ENCODE data around the gene PSENEN. TPM values are rescaled to one million over a fixed set of nuclear protein-coding genes. Genes with fewer than 3 reads are reported as not detected.
A peak's percentile ranks its signal among the peaks of the same experiment; 100 is the strongest.

The PSENEN gene
- total RNA-seq, 2 donors from 2014 or later, result 39.9 to 65.2 TPM

GRCh38 chr19:35742121-35742724 is 3.2 kb upstream of the PSENEN start, which contains the start of gene IGFLR1:
TSS of gene IGFLR1 (minus strand) at chr19:35742452. CDS start at chr19:35741180, 1,272 bp downstream.
- no peak for DNase-seq (ENCODE audit: low spot score)
- H3K27ac ChIP-seq, result peak within 1 kb of the TSS in 1 of 2 donors; percentile 68
- whole genome bisulfite sequencing, result 79% methylated on average over 9 of the region's 9 CpGs
- H3K9me3 ChIP-seq, result no peaks in the 10 kb centered on the region
- no peak for TF ChIP-seq POLR2A (IDR thresholded peaks at IDR 0.05)
- TF ChIP-seq POLR2AphosphoS5 (IDR thresholded peaks at IDR 0.05), result no peak
- TF ChIP-seq CTCF (IDR thresholded peaks at IDR 0.05), result no peak
- peaks cover 8 to 16% of the 10 kb centered on the region in 2 donors for H3K36me3 ChIP-seq
- peak within 1 kb of the TSS; percentile 39 to 54 for H3K4me3 ChIP-seq
- intact Hi-C loops (cut with DNase I), result loop anchor here (5.0 to 10.0 kb wide), 2 partner anchors 190 to 473 kb away; partner anchors contain the start of genes ZNF146 and ZNF565
- no peaks in the 10 kb centered on the region for H3K27me3 ChIP-seq (replicated peaks; ENCODE audit: insufficient read depth)
- peaks cover 11% of the 10 kb centered on the region for H3K4me1 ChIP-seq (replicated peaks)

- TF ChIP-seq CTCF (IDR thresholded peaks at IDR 0.05), result no peak
- TF ChIP-seq POLR2A (IDR thresholded peaks at IDR 0.05), result no peak
- no peak for TF ChIP-seq POLR2AphosphoS5 (IDR thresholded peaks at IDR 0.05)
- intact Hi-C loops (cut with DNase I), result loop anchor here (5.0 to 10.0 kb wide), 2 partner anchors 188 to 471 kb away; partner anchors contain the start of genes ZNF146 and ZNF565
- Histone ChIP-seq H3K9me3 (no peaks in the 10 kb centered on the region), H3K4me3 (peak overlapping the region in 1 of 2 donors; percentile 94), H3K36me3 (peaks cover under 1 to 3% of the 10 kb centered on the region in 2 donors), H3K27me3 (replicated peaks; ENCODE audit: insufficient read depth) (no peaks in the 10 kb centered on the region), H3K4me1 (replicated peaks) (peaks cover 11% of the 10 kb centered on the region), H3K27ac (peak overlapping the region in 1 of 2 donors; percentile 100)
- 91% methylated on average over 19 of the region's 19 CpGs for WGBS
- DNase-seq (ENCODE audit: low spot score), result no peak
Observed at GRCh38 chr19:35743640-35744429, 1.6 kb upstream of the PSENEN start.

GRCh38 chr19:35744430-35745327 is 772 bp upstream of the PSENEN start:
- H3K36me3 ChIP-seq, result no peaks in the 10 kb centered on the region
- H3K9me3 ChIP-seq, result no peaks in the 10 kb centered on the region
- peak overlapping the region; percentile 99 to 100 for H3K27ac ChIP-seq
- peak overlapping the region; percentile 89 to 94 for H3K4me3 ChIP-seq
- TF ChIP-seq CTCF (IDR thresholded peaks at IDR 0.05) (peak in 3 of 4 experiments; percentile 29 to 59 (median 50)), POLR2A (IDR thresholded peaks at IDR 0.05) (no peak), POLR2AphosphoS5 (IDR thresholded peaks at IDR 0.05) (peak; percentile 33)
- intact Hi-C loops (cut with DNase I), result loop anchor here (5.0 to 10.0 kb wide), 2 partner anchors 188 to 470 kb away; partner anchors contain the start of genes ZNF146 and ZNF565
- H3K4me1 ChIP-seq (replicated peaks), result peaks cover 16% of the 10 kb centered on the region
- H3K27me3 ChIP-seq (replicated peaks; ENCODE audit: insufficient read depth), result no peaks in the 10 kb centered on the region
- peak; percentile 95 for DNase-seq (ENCODE audit: low spot score)
- 7% methylated on average over 41 of the region's 41 CpGs for WGBS

- Histone ChIP-seq H3K4me1 (replicated peaks) (peaks cover 15% of the 10 kb centered on the region), H3K27me3 (replicated peaks; ENCODE audit: insufficient read depth) (no peaks in the 10 kb centered on the region), H3K27ac (peak overlapping the region; percentile 99 to 100), H3K4me3 (peak overlapping the region; percentile 89 to 94), H3K36me3 (no peaks in the 10 kb centered on the region), H3K9me3 (no peaks in the 10 kb centered on the region)
- 0% methylated on average over 4 of the region's 4 CpGs for WGBS
- intact Hi-C loops (cut with DNase I), result loop anchor here (10.0 kb wide), 1 partner anchor 469 kb away; the partner anchor contains the start of genes ZNF146 and ZNF565
- TF ChIP-seq CTCF (IDR thresholded peaks at IDR 0.05), result no peak
- TF ChIP-seq POLR2AphosphoS5 (IDR thresholded peaks at IDR 0.05), result no peak
- TF ChIP-seq POLR2A (IDR thresholded peaks at IDR 0.05), result no peak
- no peak for DNase-seq (ENCODE audit: low spot score)
Observed at GRCh38 chr19:35746087-35746462, 624 bp downstream of the PSENEN start.
